Measurements from ENCODE around the gene CLUH. TPM values are rescaled to one million over a fixed set of nuclear protein-coding genes. Genes with fewer than 3 reads are reported as not detected.
A peak's percentile ranks its signal among the peaks of the same experiment; 100 is the strongest.

The CLUH gene
- total RNA-seq, 1 donor from 2014 or later, result 53.6 TPM

- TF ChIP-seq CTCF (IDR thresholded peaks at IDR 0.05; ENCODE audit: insufficient read depth, low read depth, low read length), result no peak
- TF ChIP-seq EZH2 (IDR thresholded peaks at IDR 0.05; ENCODE audit: insufficient read depth, low read length), result no peak
- Mint-ChIP-seq H3K4me3 (ENCODE audit: unreplicated experiment) (peak within 1 kb of the TSS; percentile 67), H3K36me3 (ENCODE audit: low read depth, unreplicated experiment) (no peaks in the 10 kb centered on the region), H3K9me3 (ENCODE audit: unreplicated experiment) (no peaks in the 10 kb centered on the region), H3K27ac (ENCODE audit: unreplicated experiment) (no peak within 1 kb of the TSS), H3K27me3 (ENCODE audit: low read depth, unreplicated experiment) (peaks cover 48% of the 10 kb centered on the region), H3K4me1 (ENCODE audit: low read depth, unreplicated experiment) (no peaks in the 10 kb centered on the region)
- no peak within 1 kb of the TSS for H3K27ac ChIP-seq (ENCODE audit: low read depth, low read length)
- H3K4me2 ChIP-seq (ENCODE audit: low read length), result peak within 1 kb of the TSS; percentile 22
- FAIRE-seq (no peak), DNase-seq (ENCODE audit: low read depth) (no peak)
- no peaks in the 10 kb centered on the region for H3K4me1 ChIP-seq (ENCODE audit: insufficient read depth, low read length)
- H4K20me1 ChIP-seq (ENCODE audit: insufficient read depth, low read length), result no peaks in the 10 kb centered on the region
- H3K9ac ChIP-seq (ENCODE audit: low read length), result no peak within 1 kb of the TSS
- H3K9me3 ChIP-seq (ENCODE audit: insufficient read depth, low read depth, low read length), result no peaks in the 10 kb centered on the region
- H3K79me2 ChIP-seq (ENCODE audit: insufficient read depth, low read length), result no peaks in the 10 kb centered on the region
- H2AFZ ChIP-seq (ENCODE audit: low read depth, low read length), result no peak within 1 kb of the TSS
- no peak within 1 kb of the TSS for H3K4me3 ChIP-seq (ENCODE audit: insufficient read depth, low read depth, low read length)
- H3K36me3 ChIP-seq (ENCODE audit: insufficient read depth, low read length), result no peaks in the 10 kb centered on the region
- peaks cover 42% of the 10 kb centered on the region for H3K27me3 ChIP-seq (ENCODE audit: insufficient read depth, low read length)
Observed at GRCh38 chr17:2749058-2749783, 37.7 kb upstream of the CLUH start, which contains the start of gene CCDC92B. TSS of gene CCDC92B (minus strand) at chr17:2749652. CDS start at chr17:2735145, 14,507 bp downstream.

GRCh38 chr17:2745317-2746037, 33.9 kb upstream of the CLUH start:
- Mint-ChIP-seq H3K27me3 (ENCODE audit: low read depth, unreplicated experiment) (peaks cover 28% of the 10 kb centered on the region), H3K4me1 (ENCODE audit: low read depth, unreplicated experiment) (no peaks in the 10 kb centered on the region), H3K4me3 (ENCODE audit: unreplicated experiment) (no peak overlapping the region), H3K36me3 (ENCODE audit: low read depth, unreplicated experiment) (no peaks in the 10 kb centered on the region), H3K27ac (ENCODE audit: unreplicated experiment) (no peak overlapping the region), H3K9me3 (ENCODE audit: unreplicated experiment) (no peaks in the 10 kb centered on the region)
- H3K9ac ChIP-seq (ENCODE audit: low read length), result no peak overlapping the region
- no peaks in the 10 kb centered on the region for H3K4me1 ChIP-seq (ENCODE audit: insufficient read depth, low read length)
- H3K4me3 ChIP-seq (ENCODE audit: insufficient read depth, low read depth, low read length), result no peak overlapping the region
- H3K79me2 ChIP-seq (ENCODE audit: insufficient read depth, low read length), result no peaks in the 10 kb centered on the region
- peaks cover 32% of the 10 kb centered on the region for H3K27me3 ChIP-seq (ENCODE audit: insufficient read depth, low read length)
- H2AFZ ChIP-seq (ENCODE audit: low read depth, low read length), result no peak overlapping the region
- H3K9me3 ChIP-seq (ENCODE audit: insufficient read depth, low read depth, low read length), result no peaks in the 10 kb centered on the region
- DNase-seq (ENCODE audit: low read depth) (no peak), FAIRE-seq (no peak)
- H3K4me2 ChIP-seq (ENCODE audit: low read length), result no peak overlapping the region
- no peaks in the 10 kb centered on the region for H3K36me3 ChIP-seq (ENCODE audit: insufficient read depth, low read length)
- TF ChIP-seq EZH2 (IDR thresholded peaks at IDR 0.05; ENCODE audit: insufficient read depth, low read length) (no peak), CTCF (IDR thresholded peaks at IDR 0.05; ENCODE audit: insufficient read depth, low read depth, low read length) (no peak)
- no peaks in the 10 kb centered on the region for H4K20me1 ChIP-seq (ENCODE audit: insufficient read depth, low read length)
- H3K27ac ChIP-seq (ENCODE audit: low read depth, low read length), result no peak overlapping the region

All from astrocyte (in vitro differentiated cells and primary cell).